Adrenal gland (tissue), 12 donors: ENCODE measurements around the gene SP140L. TPM values are rescaled to one million over a fixed set of nuclear protein-coding genes. Genes with fewer than 3 reads are reported as not detected.

Experiments used
- DNase-seq, 7 donors: peaks; one replicate each; pipeline ENCODE4 v3.0.0-alpha.2; 2019 to 2020
- H3K27ac ChIP-seq, 5 donors: fragments of 200-600 bp; sonication (generic) in 4 of 5; 1 replicate in 3 of 5; 2 replicates in 2 of 5; pipeline versions ENCODE4 v1.5.1 to v1.8.0; 2016 to 2020; ENCODE audit warnings: mild to moderate bottlenecking in 1 of 5
- H3K27me3 ChIP-seq: fragments of 200-600 bp; 2 replicates; pipeline ENCODE4 v1.8.0; 2021
- H3K36me3 ChIP-seq, 2 donors: fragments of 200-600 bp; replicated peaks in 1 of 2; 1 replicate in 1 of 2; 2 replicates in 1 of 2; pipeline versions ENCODE4 v1.5.1 to v1.8.0; 2018 to 2022
- H3K4me1 ChIP-seq, 2 donors: fragments of 200-600 bp; replicated peaks in 1 of 2; 1 replicate in 1 of 2; 2 replicates in 1 of 2; pipeline versions ENCODE4 v1.5.1 to v1.8.0; 2018 to 2021
- H3K4me3 ChIP-seq, 4 donors: fragments of 200-600 bp; sonication (generic) in 3 of 4; one replicate each; pipeline ENCODE4 v1.5.1; 2016 to 2018
- H3K9me3 ChIP-seq, 3 donors: fragments of 200-600 bp; sonication (generic) in 1 of 3; replicated peaks in 1 of 3; 1 replicate in 2 of 3; 2 replicates in 1 of 3; pipeline versions ENCODE4 v1.5.1 to v1.8.0; 2016 to 2021
- POLR2A ChIP-seq, 2 donors: fragments of 450-650 bp; IDR thresholded peaks; one replicate each; pipeline ENCODE4 v1.6.1; 2017; ENCODE audit warnings: antibody characterized with exemption in 2 of 2, mild to moderate bottlenecking in 2 of 2, moderate library complexity in 1 of 2
- WGBS, 4 donors: extraction: QIAGEN DNeasy Blood & Tissue Kit in 2 of 4; methylation state at CpG; one replicate each; pipeline versions ENCODE4 v1.1.5 to v1.1.7; 2013 to 2017; 5-methylcytosine and 5-hydroxymethylcytosine counted together
- intact Hi-C, 2 donors: fragments of 100-400 bp; cut with DNase I; formaldehyde crosslinking; loops; one replicate each; pipeline versions ENCODE4 v1.14.1 to v1.15.0; 2022 to 2023
- polyA plus RNA-seq, 3 donors: library from polyadenylated mRNA; stranded (reverse); fragments of 200-250 nt in 2 of 3; fragments of 350-450 nt in 1 of 3; fragmentation: Illumina TruSeq in 1 of 3; extraction: RNeasy Lipid Tissue Mini Kit (QIAGEN cat#74804) in 1 of 3; gene quantifications; one replicate each; pipeline ENCODE4 v1.2.3, GENCODE V29; 2013 to 2014
- total RNA-seq, 9 donors: library from RNA; depleted of rRNA in 4 of 9; stranded (reverse); fragments of >200 nt in 4 of 9; fragments of 120-200 nt in 1 of 9; fragmentation: NEBNext Ultra II Directional in 1 of 9; extraction: Animal tissue kit (Norgen Biotek cat#: 25700) in 1 of 9; gene quantifications; one replicate each; pipeline versions ENCODE4 v1.1.0 to v1.2.4, GENCODE V29; 2013 to 2023
- TF ChIP-seq, protein P1 (sequence below), 6 experiments: fragments of 450-650 bp in 4 of 6; fragments of 200-600 bp in 2 of 6; sonication (generic) in 1 of 6; IDR thresholded peaks; 1 replicate in 5 of 6; 2 replicates in 1 of 6; pipeline versions ENCODE4 v1.5.1 to v1.8.0; 2016 to 2021; ENCODE audit warnings: antibody characterized with exemption in 6 of 6, mild to moderate bottlenecking in 2 of 6, moderate library complexity in 1 of 6
- donor health status: healthy with polysubstance abuse.
- donor health status: Bipolar disorder and iron deficiency.
- donor health status: DM: yes; HTN: yes; CAD: no.
- donor health status: DM: no; HTN: no; CAD: no.
- donor health status: DM: no; HTN: no; CAD: no.
- donor health status: DM: yes; HTN: yes; CAD: no.

SP140L gene
- total and polyA plus RNA-seq, 12 donors, result 6.5 to 30.8 (median 21.3) TPM

DNA sequence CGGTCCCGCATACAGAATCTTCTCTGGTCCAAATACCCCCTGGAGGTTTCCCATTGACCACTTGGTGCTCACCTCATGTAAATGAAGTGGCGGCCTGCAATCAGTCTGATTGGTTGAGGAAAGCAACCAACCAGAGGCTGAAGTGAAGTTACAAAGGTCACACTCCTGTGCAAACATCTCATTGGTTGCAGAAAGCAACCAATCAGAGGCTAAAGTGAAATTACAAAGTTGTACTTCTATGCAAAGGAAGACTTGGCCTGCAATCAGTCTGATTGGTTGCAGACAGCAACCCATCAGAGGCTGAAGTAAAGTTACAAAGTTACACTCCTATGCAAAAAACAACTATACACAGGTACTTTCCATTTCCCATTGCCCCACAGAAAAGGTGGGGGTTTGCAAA, 86.5 kb downstream of the SP140L start:
- Histone ChIP-seq H3K36me3 (no peaks in the 10 kb centered on the region), H3K4me1 (peaks cover 26 to 39% of the 10 kb centered on the region in 2 donors), H3K27ac (no peak overlapping the region), H3K4me3 (no peak overlapping the region), H3K9me3 (no peaks in the 10 kb centered on the region), H3K27me3 (no peaks in the 10 kb centered on the region)
- intact Hi-C loops, result no loop called here
- WGBS, 4 donors, result 97 to 100% (median 98%) methylated on average over 3 of the region's 3 CpGs
- TF ChIP-seq, protein P1, sequence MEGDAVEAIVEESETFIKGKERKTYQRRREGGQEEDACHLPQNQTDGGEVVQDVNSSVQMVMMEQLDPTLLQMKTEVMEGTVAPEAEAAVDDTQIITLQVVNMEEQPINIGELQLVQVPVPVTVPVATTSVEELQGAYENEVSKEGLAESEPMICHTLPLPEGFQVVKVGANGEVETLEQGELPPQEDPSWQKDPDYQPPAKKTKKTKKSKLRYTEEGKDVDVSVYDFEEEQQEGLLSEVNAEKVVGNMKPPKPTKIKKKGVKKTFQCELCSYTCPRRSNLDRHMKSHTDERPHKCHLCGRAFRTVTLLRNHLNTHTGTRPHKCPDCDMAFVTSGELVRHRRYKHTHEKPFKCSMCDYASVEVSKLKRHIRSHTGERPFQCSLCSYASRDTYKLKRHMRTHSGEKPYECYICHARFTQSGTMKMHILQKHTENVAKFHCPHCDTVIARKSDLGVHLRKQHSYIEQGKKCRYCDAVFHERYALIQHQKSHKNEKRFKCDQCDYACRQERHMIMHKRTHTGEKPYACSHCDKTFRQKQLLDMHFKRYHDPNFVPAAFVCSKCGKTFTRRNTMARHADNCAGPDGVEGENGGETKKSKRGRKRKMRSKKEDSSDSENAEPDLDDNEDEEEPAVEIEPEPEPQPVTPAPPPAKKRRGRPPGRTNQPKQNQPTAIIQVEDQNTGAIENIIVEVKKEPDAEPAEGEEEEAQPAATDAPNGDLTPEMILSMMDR (IDR thresholded peaks at IDR 0.05), result no peak
- TF ChIP-seq POLR2A (IDR thresholded peaks at IDR 0.05), result no peak
- DNase-seq, result no peak

DNA sequence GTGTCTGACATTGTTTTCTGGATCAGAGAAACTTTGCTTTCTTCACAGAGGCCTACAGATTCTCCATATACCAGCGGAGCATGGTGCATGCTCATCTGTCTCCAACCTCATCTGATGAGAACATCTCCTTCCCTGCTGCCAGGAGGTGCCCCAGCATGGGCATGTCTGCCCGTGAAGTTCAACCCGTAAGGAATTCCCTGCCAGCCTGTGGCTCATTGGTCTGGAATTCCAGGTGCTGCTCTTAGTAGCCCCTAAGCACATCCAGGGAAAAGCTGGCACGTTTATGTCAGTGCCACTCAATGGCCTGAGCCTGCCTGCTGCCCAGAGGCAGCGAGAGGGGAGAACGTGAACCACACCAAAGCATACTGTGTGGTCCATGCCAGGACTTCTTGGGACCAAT, 87.3 kb downstream of the SP140L start:
- TF ChIP-seq POLR2A (IDR thresholded peaks at IDR 0.05), result no peak
- TF ChIP-seq, protein P1 (IDR thresholded peaks at IDR 0.05), result no peak
- Histone ChIP-seq H3K36me3 (no peaks in the 10 kb centered on the region), H3K4me3 (no peak overlapping the region), H3K4me1 (peaks cover 34 to 40% of the 10 kb centered on the region in 2 donors), H3K27ac (no peak overlapping the region), H3K9me3 (no peaks in the 10 kb centered on the region), H3K27me3 (no peaks in the 10 kb centered on the region)
- DNase-seq, result no peak
- intact Hi-C loops, result no loop called here
- WGBS, 4 donors, result 93 to 99% (median 96%) methylated on average over 6 of the region's 6 CpGs

DNA sequence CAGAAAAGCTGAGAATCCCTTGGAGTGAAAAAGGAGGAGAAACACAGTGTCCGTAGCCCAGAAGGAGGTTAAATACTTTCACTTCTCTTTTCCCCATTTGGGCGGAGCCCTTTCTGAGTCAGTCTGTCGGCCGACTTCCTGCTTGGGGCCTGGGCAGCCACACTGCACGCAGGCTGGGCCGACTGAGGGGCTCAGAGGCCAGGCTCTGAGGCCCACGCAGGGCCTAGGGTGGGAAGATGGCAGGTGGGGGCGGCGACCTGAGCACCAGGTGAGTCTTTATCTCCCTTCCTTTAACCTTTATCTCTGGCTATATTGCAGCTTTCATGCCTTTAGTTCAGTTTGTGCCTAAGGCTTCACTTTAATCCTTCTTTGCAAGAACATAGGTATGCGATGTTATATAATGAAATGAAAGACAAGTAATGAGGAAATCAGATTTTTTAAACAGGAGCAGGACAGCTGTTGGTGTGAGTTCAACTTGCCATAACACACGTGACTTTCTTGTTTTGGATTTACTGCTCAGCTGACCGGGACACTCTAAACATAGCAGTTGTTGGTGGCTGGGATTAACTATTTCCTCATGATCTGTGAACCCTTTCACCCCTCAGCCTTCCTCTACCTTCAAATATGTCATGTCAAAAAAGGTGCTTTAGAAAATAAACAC, 89.2 kb downstream of the SP140L start, which contains the start of gene SP100:
TSS of gene SP100 (plus strand) at position 141 of the 661 bp plus-strand sequence. CDS start at position 237, 96 bp downstream.
- no peaks in the 10 kb centered on the region for H3K36me3 ChIP-seq
- peak within 1 kb of the TSS; percentile 39 to 92 (median 86) for H3K27ac ChIP-seq
- peaks cover 39 to 50% of the 10 kb centered on the region in 2 donors for H3K4me1 ChIP-seq
- no peaks in the 10 kb centered on the region for H3K9me3 ChIP-seq
- intact Hi-C loops, result no loop called here
- peak; percentile 75 to 87 (median 83) for DNase-seq
- H3K4me3 ChIP-seq, result peak within 1 kb of the TSS in 3 of 4 donors; percentile 19 to 53 (median 44)
- H3K27me3 ChIP-seq, result no peaks in the 10 kb centered on the region
- 1 to 4% (median 3%) methylated on average over 11 to 12 of the region's 12 CpGs for WGBS, 4 donors
- peak; percentile 37 to 74 for TF ChIP-seq POLR2A (IDR thresholded peaks at IDR 0.05)
- TF ChIP-seq, protein P1 (IDR thresholded peaks at IDR 0.05), result no peak

DNA sequence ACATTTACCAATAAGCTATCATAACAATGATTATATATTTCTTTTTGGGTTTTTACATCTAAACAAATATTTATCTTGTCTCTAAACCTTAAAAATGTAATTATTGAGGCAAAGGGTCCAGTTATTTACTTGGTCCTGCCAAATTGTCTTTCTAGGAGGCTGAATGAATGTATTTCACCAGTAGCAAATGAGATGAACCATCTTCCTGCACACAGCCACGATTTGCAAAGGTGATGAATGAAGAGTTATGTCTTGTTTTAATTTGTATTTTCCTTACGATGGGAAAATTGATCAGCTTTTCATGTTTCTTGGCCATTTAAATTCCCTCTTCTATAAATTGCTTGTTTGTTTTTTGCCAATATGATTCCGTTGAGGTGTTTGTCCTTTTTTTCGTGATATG, 90.4 kb downstream of the SP140L start:
- Histone ChIP-seq H3K4me1 (peaks cover 38 to 59% of the 10 kb centered on the region in 2 donors), H3K4me3 (peak overlapping the region in 1 of 4 donors; percentile 53), H3K9me3 (no peaks in the 10 kb centered on the region), H3K27ac (peak overlapping the region in 1 of 5 donors; percentile 86), H3K27me3 (no peaks in the 10 kb centered on the region), H3K36me3 (no peaks in the 10 kb centered on the region)
- no peak for DNase-seq
- TF ChIP-seq, protein P1 (IDR thresholded peaks at IDR 0.05), result no peak
- no peak for TF ChIP-seq POLR2A (IDR thresholded peaks at IDR 0.05)
- intact Hi-C loops, result no loop called here
- WGBS, 4 donors, result 39 to 47% (median 46%) methylated on average over 4 of the region's 4 CpGs
